HG03432 (cell line): ENCODE results near the gene SLC25A25.
"Not testable (repeated sequence)": the region's sequence is repeated elsewhere in the genome, so short reads cannot be mapped to it uniquely, and the experiment has no call there.

ENCODE experiments used
- ATAC-seq: cut with Tn5 transposase; IDR thresholded peaks from one replicate; pipeline ENCODE4 v1.9.1; 2021; ENCODE audit warnings: mild to moderate bottlenecking, moderate library complexity; ENCODE audit not compliant: unreplicated experiment

Gene SLC25A25

DNA sequence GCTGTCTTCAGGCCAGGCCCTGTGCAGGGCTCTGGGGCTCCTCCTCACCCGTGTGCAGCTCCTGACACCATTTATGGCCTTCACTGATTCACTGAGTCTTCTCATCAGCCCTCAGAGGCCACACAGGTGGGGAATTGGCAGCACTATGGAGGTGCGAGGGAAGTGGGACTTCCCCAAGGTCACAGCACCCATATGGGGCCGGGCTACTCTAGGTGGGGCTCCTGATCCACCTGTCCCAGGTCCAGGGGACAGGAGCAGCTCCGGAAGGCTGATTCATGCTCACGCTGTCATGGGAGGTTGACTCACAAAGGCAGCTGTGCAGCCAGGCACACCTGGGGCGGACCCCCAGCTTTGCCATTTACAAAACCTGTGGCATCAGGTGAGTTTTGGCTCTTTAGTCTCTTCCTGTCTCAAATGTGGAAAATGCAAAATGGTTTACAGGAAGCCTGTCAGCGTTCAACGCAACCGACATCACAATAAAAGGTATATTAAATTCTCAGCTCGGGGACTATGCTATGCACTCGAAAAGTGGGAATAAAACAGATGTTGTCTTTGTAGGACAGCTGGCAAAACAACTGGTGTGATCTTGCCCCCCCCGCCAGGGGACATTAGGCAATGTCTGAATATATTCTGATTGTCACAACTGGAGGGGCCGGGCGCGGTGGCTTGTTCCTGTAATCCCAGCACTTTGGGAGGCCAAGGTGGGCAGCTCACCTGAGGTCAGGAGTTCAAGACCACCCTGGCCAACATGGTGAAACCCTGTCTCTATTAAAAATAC, 15.9 kb upstream of the SLC25A25 start:
- ATAC-seq: no peak

GRCh38 chr9:128053560-128053959, 14.5 kb upstream of the SLC25A25 start:
- no peak for ATAC-seq

DNA sequence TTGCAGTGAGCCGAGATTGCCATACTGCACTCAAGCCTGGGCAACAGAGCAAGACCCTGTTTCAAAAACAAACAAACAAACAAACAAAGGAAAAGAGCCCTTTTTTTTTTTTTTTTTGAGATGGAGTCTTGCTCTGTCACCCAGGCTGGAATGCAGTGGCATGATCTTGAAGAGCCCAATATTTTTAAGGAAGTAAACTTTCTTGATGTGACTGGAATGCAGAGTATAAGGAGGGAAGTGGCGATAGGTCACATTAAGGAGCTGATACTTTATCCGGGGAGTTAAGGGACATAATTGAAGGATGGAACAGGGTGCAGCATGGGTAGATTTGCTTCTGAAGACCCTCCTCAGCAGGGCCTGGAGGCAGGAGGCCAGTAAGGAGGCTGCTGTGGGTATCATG, 13.9 kb upstream of the SLC25A25 start:
- no peak for ATAC-seq

DNA sequence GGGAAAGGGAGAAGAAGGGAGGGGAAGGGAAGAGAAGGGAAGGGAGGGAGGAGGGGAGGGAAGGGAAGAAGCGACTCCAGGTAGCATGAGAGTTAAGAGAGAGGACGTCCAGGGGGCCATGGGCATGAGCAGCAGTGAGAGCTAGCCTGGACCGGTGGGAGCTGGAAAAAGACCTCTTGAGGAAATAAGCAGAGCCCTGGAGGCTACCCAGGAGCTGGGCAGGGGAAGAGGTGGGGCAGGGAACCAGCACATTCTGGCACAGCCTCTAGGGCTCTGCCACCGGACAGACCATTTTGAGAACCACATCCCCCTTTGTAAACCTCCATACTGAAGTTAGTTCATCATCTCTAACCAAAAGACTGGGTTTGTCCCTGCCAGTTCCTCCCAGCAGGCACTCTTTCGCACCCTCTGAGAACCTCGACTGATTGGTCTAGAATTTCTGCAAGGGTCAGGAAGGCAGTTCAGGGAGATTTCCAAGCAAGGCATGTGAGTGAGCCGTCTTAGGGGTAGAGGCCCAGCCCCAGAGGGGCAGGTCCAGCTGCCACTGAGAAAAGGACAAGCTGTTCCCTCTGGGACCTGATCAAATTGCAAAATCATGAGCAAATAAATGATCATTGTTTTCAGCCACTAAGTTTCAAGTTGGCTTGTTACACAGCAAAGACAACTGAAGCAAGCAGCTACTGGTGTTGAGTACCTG, 12.5 kb upstream of the SLC25A25 start:
- ATAC-seq: no peak

DNA sequence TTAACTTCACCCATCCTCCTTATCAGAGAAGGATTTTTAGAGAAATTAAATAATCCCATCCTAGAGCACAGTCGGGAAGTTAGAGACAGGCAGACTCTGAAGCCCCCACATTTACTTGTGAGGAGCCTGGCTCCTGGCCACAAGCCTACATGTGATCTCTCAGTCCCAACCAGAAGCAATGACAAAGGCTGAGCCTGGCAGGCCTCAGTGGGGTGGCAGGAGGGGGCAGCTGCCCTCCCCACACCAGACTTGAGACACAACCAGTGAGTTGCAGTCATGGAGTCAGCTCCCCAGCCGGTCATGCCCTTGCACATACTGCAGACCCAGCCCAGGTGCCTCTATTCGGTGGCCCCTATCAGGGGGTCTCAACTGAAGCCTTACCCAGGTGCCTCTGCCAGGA, 11.9 kb upstream of the SLC25A25 start:
- no peak for ATAC-seq

- no peak for ATAC-seq
Observed at GRCh38 chr9:128056887-128057723, 10.9 kb upstream of the SLC25A25 start.

- ATAC-seq: no peak
Observed at GRCh38 chr9:128057724-128058409, 10.2 kb upstream of the SLC25A25 start.

DNA sequence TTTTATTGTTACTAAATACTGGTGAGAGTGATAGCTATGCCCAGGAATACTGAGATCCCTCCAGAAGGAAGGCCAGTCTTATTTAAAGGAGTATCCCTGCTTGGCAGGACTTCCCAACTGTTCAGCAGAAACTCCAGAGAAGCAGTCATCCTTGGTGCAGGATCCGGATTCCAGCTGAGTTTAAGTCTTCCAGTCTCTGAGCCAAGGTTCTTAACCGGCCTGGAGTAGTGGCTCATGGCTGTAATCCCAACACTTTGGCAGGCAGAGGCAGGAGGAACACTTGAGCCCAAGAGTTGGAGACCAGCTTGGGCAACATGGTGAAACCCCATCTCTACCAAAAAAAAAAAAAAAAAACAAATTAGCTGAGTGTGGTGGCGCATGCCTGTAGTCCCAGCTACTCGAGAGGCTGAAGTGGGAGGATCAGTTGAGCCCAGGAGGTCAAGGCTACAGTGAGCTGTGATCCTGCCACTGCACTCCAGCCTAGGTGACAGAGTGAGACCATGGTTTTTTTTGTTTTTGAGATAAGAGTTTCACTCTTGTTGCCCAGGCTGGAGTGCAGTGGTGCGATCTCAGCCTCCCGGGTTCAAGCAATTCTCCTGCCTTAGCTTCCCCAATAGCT, 8.6 kb upstream of the SLC25A25 start:
- ATAC-seq: no peak

- ATAC-seq: no peak
Observed at GRCh38 chr9:128061275-128061960, 6.6 kb upstream of the SLC25A25 start.

DNA sequence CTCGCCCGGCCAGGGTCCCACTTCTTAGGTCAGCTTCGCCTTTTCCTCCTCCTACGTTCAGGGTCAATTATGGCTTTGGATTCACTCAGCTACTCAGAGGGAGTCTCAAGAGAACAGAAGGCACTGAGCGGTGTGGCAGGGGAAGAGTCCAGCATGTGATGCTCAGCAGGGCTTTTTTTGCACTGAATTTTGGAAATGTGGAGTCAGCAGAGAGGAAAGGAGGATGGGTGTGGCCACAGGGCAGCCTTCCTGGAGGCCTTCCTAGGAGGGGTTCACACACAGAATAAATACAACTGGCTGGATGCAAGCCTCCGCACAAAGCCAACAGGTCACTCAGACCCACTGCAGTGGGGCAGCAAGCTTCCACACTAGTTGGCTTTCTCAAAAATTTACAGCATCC, 5.8 kb upstream of the SLC25A25 start:
- no peak for ATAC-seq

DNA sequence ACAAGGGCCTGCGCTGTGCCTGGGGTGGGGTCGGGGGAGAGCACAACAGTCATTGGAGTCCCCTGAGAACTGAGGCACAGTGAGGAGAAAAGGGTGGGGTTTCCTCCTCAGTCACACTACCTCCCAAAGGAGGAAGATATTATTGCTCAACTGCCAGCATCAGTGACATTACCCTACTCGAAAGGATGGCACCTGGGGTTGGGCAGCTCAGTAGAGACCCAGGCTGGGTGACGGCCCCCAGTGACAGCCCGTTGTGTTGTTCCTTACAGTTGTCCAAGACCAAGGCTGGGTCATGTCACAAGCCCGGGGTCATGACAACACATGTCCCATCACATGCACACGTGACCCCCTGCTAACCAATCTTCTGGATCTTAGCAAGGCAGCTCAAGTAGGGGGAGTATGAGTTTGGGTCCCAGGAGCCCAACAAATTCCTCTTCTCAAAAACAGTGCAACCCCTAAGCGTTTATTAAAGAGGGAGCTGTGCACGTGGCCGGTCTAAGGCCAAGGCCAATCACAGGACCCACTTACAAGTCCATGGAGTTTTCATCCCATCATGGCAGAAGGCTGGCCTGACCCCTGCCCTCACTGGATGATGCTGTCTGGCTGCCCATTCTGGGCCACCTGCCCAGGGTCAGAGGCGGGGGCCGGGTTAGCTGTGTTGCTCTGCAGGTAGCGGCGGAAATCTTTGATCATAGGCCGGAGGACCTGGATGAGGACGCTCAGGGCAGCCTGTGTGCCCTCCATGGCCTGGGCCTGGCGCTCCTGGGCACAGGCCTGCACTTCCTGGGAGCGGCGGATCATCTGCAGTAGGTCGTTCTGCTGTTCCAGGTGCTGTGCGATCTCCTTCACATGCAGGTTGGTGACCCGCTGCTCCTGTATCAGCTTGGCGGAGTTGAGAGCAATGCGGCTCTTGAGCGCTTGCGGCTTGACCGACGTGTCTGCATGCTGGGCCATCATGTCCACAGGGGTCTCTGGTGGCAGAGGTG, 4.9 kb upstream of the SLC25A25 start:
- no peak for ATAC-seq

- no peak for ATAC-seq
Observed at GRCh38 chr9:128065907-128066712, 1.9 kb upstream of the SLC25A25 start.

DNA sequence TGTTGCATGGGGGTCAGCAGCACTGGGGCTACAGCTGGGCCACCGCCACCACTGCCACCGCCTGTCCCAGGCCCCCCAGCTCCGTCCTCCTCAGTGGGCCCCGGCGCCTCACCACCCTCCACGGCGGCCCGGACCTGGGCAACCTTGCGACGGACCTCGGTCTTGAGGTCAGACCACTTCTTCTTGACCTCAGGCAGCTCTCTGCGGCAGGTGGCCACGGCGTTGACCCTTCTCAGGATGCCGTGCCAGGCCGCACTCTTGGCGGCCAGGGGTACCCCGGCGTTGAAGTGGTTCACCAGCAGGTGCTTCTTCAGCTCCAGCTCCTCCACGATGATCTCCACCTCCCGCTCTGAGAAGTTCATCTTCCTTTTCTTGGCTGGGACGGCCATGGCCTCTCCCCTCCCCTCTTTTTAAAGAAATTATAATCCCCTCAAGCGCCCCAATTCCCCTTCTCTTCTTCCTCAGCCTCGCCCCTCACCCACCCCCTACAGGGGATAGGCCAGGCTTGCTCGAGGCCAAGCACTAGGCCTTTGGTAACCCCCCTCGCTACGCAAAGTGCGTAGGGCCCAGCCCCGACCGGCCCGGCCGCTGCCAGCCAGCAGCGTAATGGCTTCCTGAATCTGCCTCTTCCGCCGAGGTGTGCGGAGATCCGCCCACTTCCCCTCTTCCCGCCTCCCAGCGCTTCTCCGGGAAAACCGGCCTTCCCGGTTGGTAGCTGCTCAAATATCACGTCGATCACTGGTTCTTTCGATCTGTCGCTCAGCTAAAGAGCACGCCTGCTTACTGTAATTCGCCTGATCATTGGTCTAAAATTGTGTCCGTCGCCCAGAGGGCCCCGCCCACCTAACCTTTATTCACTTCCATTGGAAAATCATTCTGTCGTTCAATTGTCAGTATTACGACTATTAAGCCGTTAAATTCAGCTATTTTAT, 1.1 kb upstream of the SLC25A25 start, which contains the start of gene NAIF1:
Gene NAIF1, minus strand, starts transcription at position 608 of the 932 bp plus-strand sequence. Its CDS starts 219 bp downstream, at position 389.
- ATAC-seq: peak; percentile 60

DNA sequence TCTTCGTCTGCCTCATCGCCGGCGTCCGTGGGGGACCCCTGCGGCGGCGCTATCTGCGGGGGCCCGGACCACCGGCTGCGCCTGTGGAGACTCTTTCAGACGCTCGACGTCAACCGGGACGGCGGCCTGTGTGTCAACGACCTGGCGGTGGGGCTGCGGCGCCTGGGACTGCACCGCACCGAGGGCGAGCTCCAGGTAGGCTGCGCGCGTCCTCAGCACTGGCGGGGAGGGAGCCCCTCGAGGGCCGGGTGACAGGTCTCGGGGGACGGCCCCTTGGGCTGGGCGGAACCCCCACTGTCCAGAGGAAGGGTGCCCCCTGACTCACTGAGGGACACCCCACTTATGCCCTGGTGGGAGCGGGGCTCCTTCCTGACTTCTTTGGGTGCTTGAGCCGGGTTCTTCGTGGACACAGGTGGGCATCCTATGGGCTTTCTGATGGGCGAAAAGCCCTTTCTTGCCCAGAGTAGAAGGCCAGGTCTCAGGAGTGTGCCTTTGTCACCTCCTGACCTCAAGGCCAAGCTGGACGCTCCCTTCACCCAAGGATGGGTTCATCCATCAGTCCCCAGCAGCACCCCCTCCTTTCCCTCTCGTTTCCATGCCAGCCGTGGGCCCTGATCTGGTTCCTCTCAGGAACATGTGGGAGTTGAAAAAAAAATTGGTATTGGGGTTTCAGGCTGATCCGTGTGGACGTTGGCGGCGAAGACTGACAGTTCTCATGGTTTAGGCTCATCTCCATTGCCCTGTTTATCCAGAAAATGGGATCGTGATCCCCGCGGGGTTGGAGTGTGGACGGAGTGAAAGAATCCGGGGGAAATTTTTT, 564 bp downstream of the SLC25A25 start:
- ATAC-seq: peak; percentile 12

GRCh38 chr9:128070874-128071273, 2.8 kb downstream of the SLC25A25 start:
- no peak for ATAC-seq

- ATAC-seq: not testable (repeated sequence)
Observed at GRCh38 chr9:128071475-128071874, 3.4 kb downstream of the SLC25A25 start.
